Measurements from ENCODE around the gene CSK.

DNA sequence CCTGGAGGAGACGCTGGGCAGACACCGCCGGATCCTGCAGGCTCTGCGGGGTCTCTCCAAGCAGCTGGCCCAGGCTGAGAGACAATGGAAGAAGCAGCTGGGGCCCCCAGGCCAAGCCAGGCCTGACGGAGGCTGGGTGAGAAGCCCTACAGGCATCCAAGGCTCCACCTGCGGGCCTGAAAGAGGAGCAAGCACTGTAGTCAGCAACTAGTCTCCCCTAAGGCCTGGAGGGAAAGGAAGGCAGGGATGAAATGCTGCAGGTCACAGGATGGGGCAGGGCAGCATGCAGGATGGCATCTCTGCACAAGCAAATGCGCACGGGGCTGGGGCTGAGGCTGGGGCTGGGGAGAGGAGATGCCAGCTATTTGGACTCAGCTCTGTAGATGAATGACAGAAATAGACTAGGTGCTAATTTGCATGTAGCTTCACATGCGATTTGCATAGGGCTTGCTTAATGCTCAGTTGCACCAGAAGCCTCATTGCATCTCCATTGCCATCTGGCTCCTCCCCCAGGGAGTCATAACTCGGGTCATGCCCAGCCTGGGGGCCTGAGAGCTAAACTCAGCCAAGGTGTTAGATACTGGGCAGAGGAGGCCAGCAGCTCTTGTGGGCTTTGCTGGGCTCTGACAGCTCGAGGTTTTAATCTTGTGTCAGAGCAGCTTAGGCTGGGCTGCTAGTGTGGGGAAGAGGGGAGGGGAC is 39.4 kb downstream of the CSK start:
- TF ChIP-seq, protein P1, sequence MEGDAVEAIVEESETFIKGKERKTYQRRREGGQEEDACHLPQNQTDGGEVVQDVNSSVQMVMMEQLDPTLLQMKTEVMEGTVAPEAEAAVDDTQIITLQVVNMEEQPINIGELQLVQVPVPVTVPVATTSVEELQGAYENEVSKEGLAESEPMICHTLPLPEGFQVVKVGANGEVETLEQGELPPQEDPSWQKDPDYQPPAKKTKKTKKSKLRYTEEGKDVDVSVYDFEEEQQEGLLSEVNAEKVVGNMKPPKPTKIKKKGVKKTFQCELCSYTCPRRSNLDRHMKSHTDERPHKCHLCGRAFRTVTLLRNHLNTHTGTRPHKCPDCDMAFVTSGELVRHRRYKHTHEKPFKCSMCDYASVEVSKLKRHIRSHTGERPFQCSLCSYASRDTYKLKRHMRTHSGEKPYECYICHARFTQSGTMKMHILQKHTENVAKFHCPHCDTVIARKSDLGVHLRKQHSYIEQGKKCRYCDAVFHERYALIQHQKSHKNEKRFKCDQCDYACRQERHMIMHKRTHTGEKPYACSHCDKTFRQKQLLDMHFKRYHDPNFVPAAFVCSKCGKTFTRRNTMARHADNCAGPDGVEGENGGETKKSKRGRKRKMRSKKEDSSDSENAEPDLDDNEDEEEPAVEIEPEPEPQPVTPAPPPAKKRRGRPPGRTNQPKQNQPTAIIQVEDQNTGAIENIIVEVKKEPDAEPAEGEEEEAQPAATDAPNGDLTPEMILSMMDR (conservative IDR thresholded peaks at IDR 0.05; ENCODE audit: low read depth, low read length), result no peak
- no peak for TF ChIP-seq EZH2 (IDR thresholded peaks at IDR 0.05; ENCODE audit: borderline replicate concordance, low read depth, low read length, poor library complexity, severe bottlenecking)
